Stimulated activated CD8-positive, alpha-beta memory T cell treated with anti-CD3 and anti-CD28 coated beads, Interleukin-12 subunit alpha, Interleukin-12 subunit beta, amount 100 ng/mL, for 24 hours (primary cell): ENCODE measurements around the gene LTBP3.
A peak's percentile ranks its signal among the peaks of the same experiment; 100 is the strongest.
"Not testable (repeated sequence)": the region's sequence is repeated elsewhere in the genome, so short reads cannot be mapped to it uniquely, and the experiment has no call there.

Source experiments
- DNase-seq: peaks from one replicate; pipeline ENCODE4 v3.0.0-alpha.2; 2020; ENCODE audit errors: extremely low read depth

LTBP3 gene

GRCh38 chr11:65536412-65537295, 21.5 kb downstream of the LTBP3 start:
- no peak for DNase-seq

- no peak for DNase-seq
Observed at GRCh38 chr11:65535102-65535501, 23.1 kb downstream of the LTBP3 start.

- DNase-seq: no peak
Observed at GRCh38 chr11:65532388-65533064, 25.6 kb downstream of the LTBP3 start.

- no peak for DNase-seq
Observed at GRCh38 chr11:65530157-65530496, 28.0 kb downstream of the LTBP3 start.

GRCh38 chr11:65529475-65530156, 28.5 kb downstream of the LTBP3 start:
- no peak for DNase-seq

- DNase-seq: no peak
Observed at GRCh38 chr11:65528819-65529350, 29.3 kb downstream of the LTBP3 start.

- no peak for DNase-seq
Observed at GRCh38 chr11:65526744-65527143, 31.4 kb downstream of the LTBP3 start.

GRCh38 chr11:65525546-65526480, 32.3 kb downstream of the LTBP3 start:
- DNase-seq: no peak

- peak; percentile 58 for DNase-seq
Observed at GRCh38 chr11:65524741-65525545, 33.2 kb downstream of the LTBP3 start, which contains the start of gene SCYL1. Gene SCYL1 (plus strand): TSS chr11:65525083. CDS start chr11:65525154, 71 bp downstream.

GRCh38 chr11:65524014-65524740, 34.0 kb downstream of the LTBP3 start:
- no peak for DNase-seq

- not testable (repeated sequence) for DNase-seq
Observed at GRCh38 chr11:65523631-65523968, 34.6 kb downstream of the LTBP3 start.

- DNase-seq: not testable (repeated sequence)
Observed at GRCh38 chr11:65522718-65523630, 35.2 kb downstream of the LTBP3 start.

GRCh38 chr11:65521777-65522521, 36.2 kb downstream of the LTBP3 start:
- DNase-seq: not testable (repeated sequence)

- DNase-seq: not testable (repeated sequence)
Observed at GRCh38 chr11:65518941-65519549, 39.1 kb downstream of the LTBP3 start.

GRCh38 chr11:65516135-65516968, 41.8 kb downstream of the LTBP3 start:
- DNase-seq: no peak

GRCh38 chr11:65512311-65512710, 45.8 kb downstream of the LTBP3 start:
- not testable (repeated sequence) for DNase-seq
